OCI-LY7 (cell line): ENCODE measurements around the gene OR9G1.
"Not testable (repeated sequence)": the region's sequence is repeated elsewhere in the genome, so short reads cannot be mapped to it uniquely, and the experiment has no call there.

ENCODE experiments used
- EZH2phosphoT487 ChIP-seq: fragments of 200-600 bp; sonication (generic); IDR thresholded peaks from 2 replicates; pipeline ENCODE4 v1.6.1; 2018; ENCODE audit warnings: low read depth, borderline replicate concordance, mild to moderate bottlenecking, mixed run types, antibody characterized with exemption, low read length, moderate library complexity, mixed read lengths
- TF ChIP-seq, protein P1 (sequence below): fragments of 200-600 bp; sonication (generic); conservative IDR thresholded peaks from 2 replicates; pipeline ENCODE4 v1.5.1; 2014; ENCODE audit warnings: mild to moderate bottlenecking, antibody characterized with exemption, low read length, moderate library complexity, mixed read lengths

DNA sequence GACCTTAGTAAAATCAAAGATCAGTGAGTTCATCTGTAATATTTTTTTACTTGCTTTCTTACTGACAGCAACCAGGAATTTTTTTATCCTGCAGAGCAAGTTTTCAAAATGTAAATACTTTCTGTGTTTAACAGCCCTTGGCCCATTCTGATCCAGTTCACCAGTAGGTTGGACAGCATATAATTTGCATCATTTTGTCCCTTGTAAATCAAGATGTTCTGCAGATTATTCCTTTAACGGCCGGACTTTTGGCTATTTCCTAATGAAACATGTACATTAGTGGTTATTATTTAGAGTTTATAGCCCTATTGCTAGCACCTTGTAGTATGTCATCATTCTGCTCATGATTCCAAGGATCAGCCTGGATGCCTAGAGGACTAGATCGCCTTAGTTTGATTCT, 7.7 kb upstream of the OR9G1 start:
- TF ChIP-seq, protein P1, sequence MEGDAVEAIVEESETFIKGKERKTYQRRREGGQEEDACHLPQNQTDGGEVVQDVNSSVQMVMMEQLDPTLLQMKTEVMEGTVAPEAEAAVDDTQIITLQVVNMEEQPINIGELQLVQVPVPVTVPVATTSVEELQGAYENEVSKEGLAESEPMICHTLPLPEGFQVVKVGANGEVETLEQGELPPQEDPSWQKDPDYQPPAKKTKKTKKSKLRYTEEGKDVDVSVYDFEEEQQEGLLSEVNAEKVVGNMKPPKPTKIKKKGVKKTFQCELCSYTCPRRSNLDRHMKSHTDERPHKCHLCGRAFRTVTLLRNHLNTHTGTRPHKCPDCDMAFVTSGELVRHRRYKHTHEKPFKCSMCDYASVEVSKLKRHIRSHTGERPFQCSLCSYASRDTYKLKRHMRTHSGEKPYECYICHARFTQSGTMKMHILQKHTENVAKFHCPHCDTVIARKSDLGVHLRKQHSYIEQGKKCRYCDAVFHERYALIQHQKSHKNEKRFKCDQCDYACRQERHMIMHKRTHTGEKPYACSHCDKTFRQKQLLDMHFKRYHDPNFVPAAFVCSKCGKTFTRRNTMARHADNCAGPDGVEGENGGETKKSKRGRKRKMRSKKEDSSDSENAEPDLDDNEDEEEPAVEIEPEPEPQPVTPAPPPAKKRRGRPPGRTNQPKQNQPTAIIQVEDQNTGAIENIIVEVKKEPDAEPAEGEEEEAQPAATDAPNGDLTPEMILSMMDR, result not testable (repeated sequence)
- TF ChIP-seq EZH2phosphoT487, result not testable (repeated sequence)
